Fibroblast of skin of left quadriceps (primary cell): ENCODE results near the gene SLC7A4.
"Not testable (repeated sequence)": the region's sequence is repeated elsewhere in the genome, so short reads cannot be mapped to it uniquely, and the experiment has no call there.

Experiments
- DNase-seq, 2 experiments: peaks; one replicate each; pipeline ENCODE4 v3.0.0-alpha.2; 2013; ENCODE audit warnings: low read depth in 2 of 2

Gene SLC7A4

DNA sequence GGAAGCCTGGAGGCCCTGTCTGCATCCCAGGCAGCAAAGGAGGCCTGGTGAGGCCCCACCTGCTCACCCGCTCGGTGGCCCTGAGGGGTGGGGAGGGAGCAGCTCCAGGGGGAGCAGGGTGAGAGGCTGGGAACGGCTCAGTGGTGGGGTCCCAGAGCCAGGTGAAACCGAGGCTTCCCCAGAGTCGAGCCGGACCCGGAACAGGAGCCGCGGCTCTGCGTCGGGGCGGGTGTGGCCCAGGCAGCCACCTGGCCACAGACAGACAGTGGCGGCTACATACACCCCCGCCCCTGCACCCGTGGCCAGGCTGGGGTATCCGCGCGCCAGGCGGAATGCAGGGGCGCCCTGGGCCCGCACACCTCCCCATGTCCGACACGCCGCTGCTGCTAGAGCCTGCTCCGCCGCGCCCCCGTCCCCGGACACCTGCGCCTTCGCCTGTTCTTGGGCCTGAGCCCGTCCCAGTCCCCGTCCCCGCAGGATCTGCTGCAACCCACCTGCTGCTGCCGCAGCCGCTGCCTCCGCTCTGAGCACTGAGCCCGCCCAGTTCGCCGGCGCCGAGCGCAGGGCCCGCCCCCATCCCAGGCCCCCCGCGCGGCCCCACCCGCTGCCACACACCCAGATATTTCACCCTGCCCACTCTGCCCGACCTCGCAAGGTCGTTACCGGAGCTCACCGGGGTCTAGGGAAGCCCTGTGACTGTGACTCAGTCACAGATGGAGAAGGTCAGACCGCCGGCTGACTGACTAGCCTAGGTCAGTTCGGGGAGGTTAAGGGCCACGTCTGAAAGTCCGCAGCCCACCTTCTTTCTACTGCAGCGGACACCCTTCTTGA, at the start of gene SLC7A4:
SLC7A4 (minus strand) TSS at position 525 of the 831 bp plus-strand sequence. CDS start 749 bp downstream, outside the sequence.
- no peak for DNase-seq

GRCh38 chr22:21080435-21081137, 48.2 kb upstream of the SLC7A4 start:
- no peak for DNase-seq

DNA sequence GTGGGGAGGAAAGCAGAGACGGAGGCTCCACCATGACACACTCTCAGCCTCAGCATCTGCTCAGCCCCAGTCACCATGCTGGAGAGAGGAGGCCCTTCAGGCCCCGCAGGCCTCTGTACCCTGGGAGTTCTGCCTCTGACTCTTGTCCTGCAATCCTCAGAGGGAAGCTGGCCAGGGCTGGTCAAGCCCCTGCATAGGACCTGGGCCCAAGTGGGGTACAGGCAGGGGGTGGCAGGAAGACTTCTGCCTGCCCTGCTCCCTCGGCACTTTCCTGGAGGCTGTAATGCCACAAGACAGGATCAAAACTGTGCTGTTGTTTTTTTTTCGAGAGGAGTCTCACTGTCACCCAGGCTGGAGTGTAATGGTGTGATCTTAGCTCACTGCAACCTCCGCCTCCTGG, 47.1 kb upstream of the SLC7A4 start:
- DNase-seq, result no peak

- no peak for DNase-seq
Observed at GRCh38 chr22:21078916-21079315, 46.6 kb upstream of the SLC7A4 start.

DNA sequence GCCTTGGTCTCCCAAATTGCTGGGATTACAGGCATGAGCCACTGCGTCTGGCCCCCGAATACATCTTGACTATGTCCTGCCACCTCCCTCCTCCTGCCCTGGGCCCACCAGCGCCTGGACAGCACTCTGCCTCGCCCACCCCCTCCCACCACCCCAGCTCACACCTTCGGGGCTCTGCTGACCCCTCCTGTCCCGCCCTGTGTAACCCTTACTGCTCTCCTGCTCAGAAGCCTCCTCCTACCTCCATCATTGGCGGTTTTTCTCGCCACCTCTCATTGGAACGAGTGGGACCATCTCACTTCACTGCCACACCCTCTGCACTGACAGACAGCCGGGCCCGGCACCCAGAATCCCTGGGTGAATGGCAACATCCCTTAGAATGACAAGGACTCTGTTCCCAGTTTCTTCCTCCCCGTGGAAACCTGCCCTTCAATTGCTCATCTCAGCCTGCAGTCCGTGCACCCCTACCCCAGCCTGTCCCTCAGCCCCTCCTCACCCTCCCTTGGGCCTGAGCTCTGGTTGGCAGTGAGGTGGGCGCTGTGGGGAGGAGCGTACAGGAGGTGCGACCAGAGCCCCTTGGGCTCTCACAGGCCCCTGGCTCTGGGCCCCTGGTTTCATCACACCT, 45.6 kb upstream of the SLC7A4 start:
- no peak for DNase-seq

- DNase-seq, result no peak
Observed at GRCh38 chr22:21076912-21077625, 44.7 kb upstream of the SLC7A4 start.

GRCh38 chr22:21075516-21076138, 43.3 kb upstream of the SLC7A4 start:
- DNase-seq, result no peak

DNA sequence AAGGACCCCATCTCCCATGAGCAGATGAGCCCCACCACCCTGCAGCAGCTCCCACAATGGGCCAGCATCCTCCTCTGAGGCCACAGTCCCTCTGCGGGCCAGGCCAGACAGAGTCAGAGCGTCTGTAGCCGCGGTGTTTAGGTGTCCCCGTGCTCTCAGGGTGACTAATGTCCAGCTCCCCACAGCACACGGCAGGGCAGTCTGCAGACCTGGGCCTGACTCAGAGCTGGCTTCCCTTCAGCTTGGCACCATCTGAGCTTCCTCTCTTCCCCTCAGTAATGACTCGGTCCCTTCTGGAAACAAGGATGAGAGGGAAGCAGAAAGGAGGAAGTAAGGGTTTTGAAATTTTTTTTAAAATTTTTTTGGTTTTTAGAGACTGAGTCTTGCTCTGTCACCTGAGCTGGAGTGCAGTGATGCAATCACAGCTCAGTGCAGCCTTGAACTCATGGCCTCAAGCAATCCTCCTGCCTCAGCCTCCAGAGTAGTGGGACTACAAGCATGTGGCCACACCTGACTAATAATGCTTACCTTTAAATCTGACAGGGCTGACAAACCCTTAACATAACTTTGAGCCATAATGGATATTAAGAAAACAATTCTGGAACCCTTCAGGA, 41.8 kb upstream of the SLC7A4 start:
- DNase-seq, result peak in 1 of 2 experiments; percentile 6

DNA sequence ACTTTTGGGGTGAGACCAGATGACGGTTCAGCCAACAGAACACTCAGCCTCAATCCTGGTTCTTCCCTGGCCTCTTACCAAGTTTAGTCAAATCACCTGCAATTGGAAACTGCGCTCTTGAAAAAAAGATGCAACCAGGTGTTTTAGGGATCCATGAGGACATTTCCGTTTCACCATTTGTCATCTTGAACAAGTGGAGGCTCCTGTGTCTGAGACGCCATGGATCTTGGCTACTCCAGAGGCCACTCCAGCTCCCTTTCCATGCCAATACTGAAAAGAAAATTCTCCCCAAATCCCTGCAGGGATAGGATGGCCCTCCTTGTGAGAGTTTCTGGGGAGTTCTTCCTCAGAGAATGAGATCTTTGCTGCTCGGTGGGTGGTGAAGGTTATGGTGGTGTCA, 41.1 kb upstream of the SLC7A4 start:
- no peak for DNase-seq

DNA sequence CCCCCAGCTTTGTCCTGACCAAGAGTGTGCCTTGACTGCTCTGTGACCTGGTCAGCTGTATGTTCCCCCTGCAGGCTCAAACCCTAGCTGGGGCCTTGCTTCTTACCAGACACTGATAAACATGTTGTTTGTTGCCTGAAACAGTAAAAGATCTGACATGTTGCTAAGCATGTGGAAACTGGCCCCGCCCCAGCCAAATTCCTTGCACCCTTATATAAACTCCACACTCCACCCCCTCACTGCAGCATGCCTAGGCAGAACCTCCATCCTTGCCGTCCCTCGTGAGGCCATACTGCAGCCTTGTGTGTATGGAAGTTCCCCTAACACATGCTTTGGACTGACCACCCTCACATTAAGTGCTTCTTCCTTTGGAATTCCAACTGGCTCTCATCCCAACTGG, 40.7 kb upstream of the SLC7A4 start:
- DNase-seq, result no peak

- not testable (repeated sequence) for DNase-seq
Observed at GRCh38 chr22:21071796-21072195, 39.4 kb upstream of the SLC7A4 start.

- no peak for DNase-seq
Observed at GRCh38 chr22:21070690-21071615, 38.6 kb upstream of the SLC7A4 start.

DNA sequence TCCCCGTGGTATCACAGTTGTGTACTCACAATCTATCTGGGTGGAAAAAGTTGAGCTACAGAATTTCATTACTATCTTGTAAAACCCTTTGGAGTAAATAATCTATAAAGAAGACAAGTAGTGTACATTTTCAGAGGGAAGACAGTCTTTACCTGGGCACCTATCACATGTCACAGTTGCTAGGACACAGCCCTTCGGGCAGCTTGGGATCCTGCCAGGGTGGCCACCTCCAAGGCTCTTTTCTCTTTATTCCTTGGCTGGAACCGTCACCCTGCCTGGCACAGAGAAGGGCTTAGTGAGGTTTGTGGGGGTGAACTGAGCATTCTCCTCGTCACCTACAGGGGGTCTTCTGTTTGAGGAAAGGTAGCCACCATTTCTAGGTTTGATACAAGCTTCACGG, 37.0 kb upstream of the SLC7A4 start:
- DNase-seq, result no peak

DNA sequence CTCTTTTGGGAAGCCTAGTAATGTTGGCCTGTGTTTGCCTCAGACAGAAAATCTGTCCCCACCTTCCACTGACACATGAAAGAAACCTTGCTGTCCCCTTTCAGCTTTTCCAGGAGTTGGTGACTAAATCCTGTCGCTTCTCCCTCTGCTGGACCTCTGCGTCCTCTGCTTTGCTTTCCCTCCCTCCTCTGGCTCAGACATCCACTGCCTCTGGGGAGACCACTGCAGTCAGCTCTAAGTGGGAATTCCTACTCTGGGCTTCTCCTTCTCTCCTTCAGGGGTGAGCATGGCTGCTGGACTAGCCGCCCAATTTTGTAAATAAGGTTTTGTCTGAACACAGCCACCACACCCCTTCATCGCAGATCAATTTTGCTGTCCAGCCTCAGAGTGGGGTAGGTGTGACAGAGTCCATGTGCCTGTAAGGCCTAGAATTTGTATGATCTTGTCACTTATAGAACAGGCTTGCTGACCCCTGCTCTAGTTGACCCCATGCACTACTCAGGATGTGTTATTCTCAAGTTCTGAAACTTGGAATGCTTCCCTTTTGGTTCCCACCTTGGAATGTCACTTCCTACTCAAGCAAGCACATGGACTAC, 36.4 kb upstream of the SLC7A4 start:
- no peak for DNase-seq

DNA sequence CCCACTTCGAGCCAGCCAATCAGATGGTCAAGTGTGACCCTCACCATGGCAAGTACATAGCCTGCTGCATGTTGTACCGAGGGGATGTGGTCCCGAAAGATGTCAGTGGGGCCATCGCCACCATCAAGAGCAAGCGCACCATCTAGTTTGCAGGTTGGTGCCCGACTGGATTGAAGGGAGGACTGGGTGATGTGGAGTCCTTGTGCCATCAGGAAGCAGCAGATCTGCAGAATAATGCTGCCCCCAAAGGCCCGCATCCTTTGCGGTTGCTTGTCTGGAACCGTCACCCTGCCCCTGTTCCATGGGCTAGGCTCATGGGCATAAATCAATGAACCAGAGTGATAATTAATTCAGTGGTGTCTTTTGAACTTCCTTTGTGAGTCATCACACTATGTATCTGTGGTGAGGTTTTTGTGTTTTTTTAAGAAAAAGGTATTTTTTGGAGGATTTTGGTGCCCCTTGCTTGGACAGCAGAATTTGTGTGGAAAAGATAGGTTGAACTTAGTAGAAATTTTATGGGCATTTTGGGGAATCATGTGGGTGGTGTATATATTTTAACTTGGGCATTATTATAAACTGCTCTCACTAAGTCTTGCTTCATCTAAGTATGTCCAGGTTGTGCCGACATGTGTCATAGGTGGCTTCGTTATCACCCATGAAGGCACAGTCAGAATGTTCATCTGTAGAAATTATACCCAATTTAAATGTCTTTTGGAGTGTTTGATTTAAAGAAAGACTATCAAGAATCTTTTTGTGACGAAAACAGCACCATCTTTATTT, 35.7 kb upstream of the SLC7A4 start:
- no peak for DNase-seq

- no peak for DNase-seq
Observed at GRCh38 chr22:21067075-21067900, 34.9 kb upstream of the SLC7A4 start.

DNA sequence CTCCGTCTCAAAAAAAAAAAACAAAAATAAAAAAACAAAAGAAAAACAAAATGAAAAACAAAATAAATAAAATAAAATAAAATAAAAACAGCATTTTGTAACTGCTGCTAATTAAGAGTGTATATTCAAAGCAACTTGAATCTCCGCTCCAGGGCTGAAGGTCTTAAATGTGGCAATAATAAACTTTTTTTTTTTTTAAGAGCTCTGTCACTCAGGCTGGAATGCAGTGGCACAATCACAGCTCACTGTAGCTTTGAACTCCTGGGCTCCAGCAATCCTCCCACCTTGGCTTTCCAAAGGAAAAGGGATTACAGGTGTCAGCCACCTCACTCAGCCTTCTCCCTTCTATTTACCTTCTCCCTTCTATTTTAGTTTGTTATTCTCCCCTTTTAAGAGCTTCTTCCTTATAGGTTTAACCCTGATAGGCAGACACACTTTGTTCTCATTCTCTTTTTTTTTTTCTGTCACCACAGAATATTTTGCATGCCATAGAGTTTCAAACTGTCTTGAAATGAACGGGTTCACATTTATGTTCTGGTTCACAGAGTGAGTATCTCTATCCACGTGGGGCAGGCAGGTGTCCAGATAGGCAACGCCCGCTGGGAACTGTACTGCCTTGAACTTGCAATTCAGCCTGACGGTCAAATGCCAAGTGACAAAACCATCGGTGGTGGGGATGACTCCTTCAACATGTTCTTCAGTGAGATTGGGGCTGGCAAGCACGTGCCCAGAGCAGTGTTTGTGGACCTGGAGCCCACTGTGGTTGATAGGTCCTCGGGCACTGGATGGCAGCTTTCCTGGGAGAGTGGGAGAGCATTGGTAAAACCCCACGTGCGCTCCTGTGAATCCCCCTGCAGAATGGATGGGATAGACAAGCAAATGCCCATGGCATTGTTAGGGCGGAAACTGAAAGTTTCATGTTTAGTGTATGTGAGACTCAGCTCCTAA, 32.8 kb upstream of the SLC7A4 start:
- no peak for DNase-seq
